ENCODE results near the gene CMC2.

Gene CMC2

GRCh38 chr16:80971819-80972218, 34.9 kb downstream of the CMC2 start:
- FAIRE-seq, result no peak

- FAIRE-seq, result no peak
Measured at GRCh38 chr16:80969114-80969484, 37.6 kb downstream of the CMC2 start.

GRCh38 chr16:80968386-80969113, 38.1 kb downstream of the CMC2 start:
- FAIRE-seq, result no peak

GRCh38 chr16:80966617-80967016, 40.1 kb downstream of the CMC2 start:
- FAIRE-seq, result no peak

GRCh38 chr16:80964351-80964750, 42.3 kb downstream of the CMC2 start:
- no peak for FAIRE-seq

- no peak for FAIRE-seq
Measured at GRCh38 chr16:80962879-80963278, 43.8 kb downstream of the CMC2 start.

- FAIRE-seq, result no peak
Measured at GRCh38 chr16:80958284-80958683, 48.4 kb downstream of the CMC2 start.

- no peak for FAIRE-seq
Measured at GRCh38 chr16:80954985-80955384, 51.7 kb downstream of the CMC2 start.

GRCh38 chr16:80948886-80949493, 57.7 kb downstream of the CMC2 start:
- no peak for FAIRE-seq

GRCh38 chr16:80947708-80948625, 58.7 kb downstream of the CMC2 start:
- no peak for FAIRE-seq

GRCh38 chr16:80947239-80947638, 59.4 kb downstream of the CMC2 start:
- no peak for FAIRE-seq

- no peak for FAIRE-seq
Measured at GRCh38 chr16:80946481-80946880, 60.2 kb downstream of the CMC2 start.

GRCh38 chr16:80940069-80940856, 66.4 kb downstream of the CMC2 start:
- no peak for FAIRE-seq

- FAIRE-seq, result no peak
Measured at GRCh38 chr16:80938879-80939260, 67.8 kb downstream of the CMC2 start.

GRCh38 chr16:80938004-80938878, 68.4 kb downstream of the CMC2 start:
- no peak for FAIRE-seq

- FAIRE-seq, result no peak
Measured at GRCh38 chr16:80936410-80936809, 70.3 kb downstream of the CMC2 start.

GRCh38 chr16:80935691-80936090, 71.0 kb downstream of the CMC2 start:
- FAIRE-seq, result no peak

GRCh38 chr16:80932708-80933095, 74.0 kb downstream of the CMC2 start:
- no peak for FAIRE-seq

- no peak for FAIRE-seq
Measured at GRCh38 chr16:80931801-80932707, 74.6 kb downstream of the CMC2 start.

GRCh38 chr16:80924372-80924978, 82.2 kb downstream of the CMC2 start:
- no peak for FAIRE-seq

Data from TTC549 (cell line).